Liver (tissue), 9 donors: ENCODE results near the gene ALG9. TPM values are rescaled to one million over a fixed set of nuclear protein-coding genes. Genes with fewer than 3 reads are reported as not detected.

Source experiments
- DNase-seq: peaks from one replicate; pipeline ENCODE4 v3.0.0-alpha.2; 2017; ENCODE audit warnings: low spot score
- H3K27ac ChIP-seq, 2 donors: one replicate each; pipeline ENCODE4 v1.7.0; 2013; ENCODE audit warnings: inconsistent platforms in 2 of 2, low read length in 2 of 2, control low read depth in 1 of 2, low read depth in 1 of 2, mild to moderate bottlenecking in 1 of 2
- H3K27me3 ChIP-seq, 4 donors: one replicate each; pipeline versions ENCODE4 v1.6.1 to v1.7.0; 2013; ENCODE audit warnings: low read length in 3 of 4, inconsistent platforms in 1 of 4, mild to moderate bottlenecking in 1 of 4, moderate library complexity in 1 of 4; ENCODE audit not compliant: control insufficient read depth in 4 of 4, insufficient read depth in 4 of 4
- H3K36me3 ChIP-seq, 4 donors: one replicate each; pipeline versions ENCODE4 v1.6.1 to v1.7.0; 2013; ENCODE audit warnings: low read length in 3 of 4, mild to moderate bottlenecking in 3 of 4, low read depth in 1 of 4, moderate library complexity in 1 of 4; ENCODE audit not compliant: control insufficient read depth in 4 of 4, insufficient read depth in 3 of 4
- H3K4me1 ChIP-seq, 4 donors: one replicate each; pipeline versions ENCODE4 v1.6.1 to v1.7.0; 2013; ENCODE audit warnings: low read length in 3 of 4, mild to moderate bottlenecking in 3 of 4, moderate library complexity in 1 of 4; ENCODE audit not compliant: control insufficient read depth in 4 of 4, insufficient read depth in 4 of 4
- H3K4me3 ChIP-seq, 3 donors: one replicate each; pipeline versions ENCODE4 v1.6.1 to v1.7.0; 2013; ENCODE audit warnings: low read length in 3 of 3, control low read depth in 1 of 3, low read depth in 1 of 3, mild to moderate bottlenecking in 1 of 3
- H3K9ac ChIP-seq, 2 donors: one replicate each; pipeline ENCODE4 v1.7.0; 2013; ENCODE audit warnings: low read length in 2 of 2, mild to moderate bottlenecking in 2 of 2, moderate library complexity in 2 of 2, control low read depth in 1 of 2, low read depth in 1 of 2
- H3K9me3 ChIP-seq, 4 donors: one replicate each; pipeline versions ENCODE4 v1.6.1 to v1.7.0; 2013; ENCODE audit warnings: low read length in 3 of 4; ENCODE audit not compliant: control insufficient read depth in 4 of 4
- ATF3 ChIP-seq: IDR thresholded peaks from 2 replicates; pipeline ENCODE4 v1.6.1; 2016; ENCODE audit warnings: antibody characterized with exemption
- EGR1 ChIP-seq, 2 donors: IDR thresholded peaks; 2 replicates each; pipeline ENCODE4 v1.6.1; 2016 to 2018; ENCODE audit warnings: antibody characterized with exemption in 2 of 2, low read depth in 2 of 2
- FOXA1 ChIP-seq: IDR thresholded peaks from 2 replicates; pipeline ENCODE4 v1.6.1; 2016; ENCODE audit warnings: antibody characterized with exemption
- FOXA2 ChIP-seq: IDR thresholded peaks from 2 replicates; pipeline ENCODE4 v1.6.1; 2016; ENCODE audit warnings: antibody characterized with exemption
- GABPA ChIP-seq, 2 donors: IDR thresholded peaks in 1 of 2; conservative IDR thresholded peaks in 1 of 2; 2 replicates each; pipeline ENCODE4 v1.6.1; 2016; ENCODE audit warnings: antibody characterized with exemption in 2 of 2, mild to moderate bottlenecking in 1 of 2, moderate library complexity in 1 of 2
- HNF4A ChIP-seq, 2 donors: conservative IDR thresholded peaks; 2 replicates each; pipeline ENCODE4 v1.6.1; 2016; ENCODE audit warnings: antibody characterized with exemption in 2 of 2, mild to moderate bottlenecking in 2 of 2
- HNF4G ChIP-seq: IDR thresholded peaks from 2 replicates; pipeline ENCODE4 v1.6.1; 2016; ENCODE audit warnings: antibody characterized with exemption
- JUND ChIP-seq, 2 donors: IDR thresholded peaks; 2 replicates each; pipeline ENCODE4 v1.6.1; 2016; ENCODE audit warnings: antibody characterized with exemption in 2 of 2
- MAX ChIP-seq: IDR thresholded peaks from 2 replicates; pipeline ENCODE4 v1.6.1; 2016; ENCODE audit warnings: antibody characterized with exemption
- NR2F2 ChIP-seq: IDR thresholded peaks from 2 replicates; pipeline ENCODE4 v1.6.1; 2016; ENCODE audit warnings: antibody characterized with exemption
- RAD21 ChIP-seq, 2 donors: IDR thresholded peaks; 2 replicates each; pipeline ENCODE4 v1.6.1; 2016; ENCODE audit warnings: antibody characterized with exemption in 2 of 2, mild to moderate bottlenecking in 2 of 2
- REST ChIP-seq: IDR thresholded peaks from 2 replicates; pipeline ENCODE4 v1.6.1; 2016; ENCODE audit warnings: antibody characterized with exemption, mild to moderate bottlenecking
- RXRA ChIP-seq, 2 donors: IDR thresholded peaks; 2 replicates each; pipeline ENCODE4 v1.6.1; 2017 to 2018; ENCODE audit warnings: antibody characterized with exemption in 2 of 2, mild to moderate bottlenecking in 1 of 2
- SP1 ChIP-seq: IDR thresholded peaks from 2 replicates; pipeline ENCODE4 v1.6.1; 2018; ENCODE audit warnings: antibody characterized with exemption, mild to moderate bottlenecking
- TAF1 ChIP-seq: conservative IDR thresholded peaks from 2 replicates; pipeline ENCODE4 v1.6.1; 2016; ENCODE audit warnings: antibody characterized with exemption, mild to moderate bottlenecking
- YY1 ChIP-seq: IDR thresholded peaks from 2 replicates; pipeline ENCODE4 v1.6.1; 2016; ENCODE audit warnings: antibody characterized with exemption, mild to moderate bottlenecking
- ZBTB33 ChIP-seq: IDR thresholded peaks from 2 replicates; pipeline ENCODE4 v1.6.1; 2016; ENCODE audit warnings: antibody characterized with exemption
- WGBS: extraction: QIAGEN DNeasy Blood & Tissue Kit; methylation state at CpG from one replicate; pipeline ENCODE4 v1.1.7; 2013; 5-methylcytosine and 5-hydroxymethylcytosine counted together
- polyA plus RNA-seq, 2 donors: library from polyadenylated mRNA; stranded (reverse) in 1 of 2; unstranded in 1 of 2; fragments of 200-250 nt in 1 of 2; fragments of >200 nt in 1 of 2; fragmentation: Nextera tagmentation in 1 of 2; extraction: Ambion mirVana in 1 of 2; gene quantifications; one replicate each; pipeline versions ENCODE4 v1.2.1 to v1.2.3, GENCODE V29; 2013 to 2015
- total RNA-seq, 2 donors: library from RNA; depleted of rRNA; stranded (reverse); fragments of >200 nt; gene quantifications; one replicate each; pipeline ENCODE4 v1.2.3, GENCODE V29; 2014
- TF ChIP-seq, protein P1 (sequence below): fragments of 150-350 bp; IDR thresholded peaks from 2 replicates; pipeline ENCODE4 v1.5.1; 2017; ENCODE audit warnings: improper control_type of control experiment, low read depth, low read length; ENCODE audit not compliant: missing input control
- donor health status: healthy.
- donor health status: healthy.
- donor health status: healthy.
- donor health status: healthy.
- donor health status: healthy.

ALG9 gene
- total and polyA plus RNA-seq, 4 donors: 13.7 to 36.3 (median 20.2) TPM

GRCh38 chr11:111788051-111788450 is 83.3 kb downstream of the ALG9 start:
- TF ChIP-seq HNF4A (conservative IDR thresholded peaks at IDR 0.05) (peak; percentile 74 to 78), GABPA (IDR thresholded peaks at IDR 0.05 in 1 of 2, conservative IDR thresholded peaks at IDR 0.05 in 1 of 2) (no peak), RXRA (IDR thresholded peaks at IDR 0.05) (peak; percentile 74 to 81), YY1 (peak; percentile 81), FOXA2 (peak; percentile 40), HNF4G (no peak), SP1 (peak; percentile 81), TAF1 (peak; percentile 61), ZBTB33 (peak; percentile 51), EGR1 (IDR thresholded peaks at IDR 0.05; ENCODE audit: low read depth in 2 of 2) (no peak), REST (peak; percentile 52), RAD21 (IDR thresholded peaks at IDR 0.05) (peak in 1 of 2 donors; percentile 50)
- no peak for DNase-seq
- peak overlapping the region; percentile 70 to 90 for H3K27ac ChIP-seq
- peaks cover 14 to 64% (median 45%) of the 10 kb centered on the region in 4 donors for H3K4me1 ChIP-seq
- no peaks in the 10 kb centered on the region for H3K36me3 ChIP-seq
- no peaks in the 10 kb centered on the region for H3K27me3 ChIP-seq
- H3K9ac ChIP-seq: peak overlapping the region in 1 of 2 donors; percentile 19
- 39% methylated on average over 2 of the region's 2 CpGs for WGBS
- no peak overlapping the region for H3K4me3 ChIP-seq
- H3K9me3 ChIP-seq: no peaks in the 10 kb centered on the region

DNA sequence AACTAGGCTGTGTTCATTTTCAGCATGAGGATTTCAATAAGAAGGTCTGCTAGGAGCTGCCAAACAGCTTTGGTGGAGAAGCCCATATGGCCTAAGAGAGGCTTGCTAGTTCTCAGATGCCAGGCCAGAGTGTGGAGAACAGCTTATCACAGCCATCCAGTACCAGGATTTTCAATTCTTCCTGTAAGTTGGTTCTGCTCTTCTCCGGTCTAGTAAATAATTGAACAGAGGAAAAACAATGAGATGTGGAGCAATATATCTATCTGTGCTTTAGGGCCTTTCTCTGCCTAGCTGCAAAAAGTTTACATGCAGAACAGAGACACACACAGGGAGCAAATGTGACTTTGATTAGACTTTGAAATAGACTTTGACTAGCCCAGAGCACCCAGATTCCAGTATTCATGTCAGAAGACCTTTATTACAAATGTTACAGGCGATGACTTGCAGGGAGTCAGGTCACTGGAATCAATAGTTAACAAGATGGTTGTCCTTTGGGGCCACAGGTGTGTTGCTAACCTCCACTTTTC is 85.4 kb downstream of the ALG9 start:
- 35% methylated on average over 2 of the region's 2 CpGs for WGBS
- no peaks in the 10 kb centered on the region for H3K36me3 ChIP-seq
- H3K27me3 ChIP-seq: no peaks in the 10 kb centered on the region
- H3K9me3 ChIP-seq: no peaks in the 10 kb centered on the region
- H3K9ac ChIP-seq: peak overlapping the region in 1 of 2 donors; percentile 85
- H3K4me1 ChIP-seq: peaks cover 11 to 47% (median 42%) of the 10 kb centered on the region in 4 donors
- DNase-seq: no peak
- no peak overlapping the region for H3K4me3 ChIP-seq
- peak overlapping the region; percentile 72 to 84 for H3K27ac ChIP-seq
- TF ChIP-seq JUND (IDR thresholded peaks at IDR 0.05): peak; percentile 73 to 86
- peak; percentile 91 for TF ChIP-seq YY1
- peak in 1 of 2 donors; percentile 45 for TF ChIP-seq EGR1 (IDR thresholded peaks at IDR 0.05; ENCODE audit: low read depth in 2 of 2)
- TF ChIP-seq NR2F2: no peak
- TF ChIP-seq HNF4G: peak; percentile 86
- peak; percentile 98 to 99 for TF ChIP-seq HNF4A (conservative IDR thresholded peaks at IDR 0.05)
- peak; percentile 89 for TF ChIP-seq TAF1
- TF ChIP-seq FOXA1: peak; percentile 60
- peak in 1 of 2 donors; percentile 55 for TF ChIP-seq GABPA (IDR thresholded peaks at IDR 0.05 in 1 of 2, conservative IDR thresholded peaks at IDR 0.05 in 1 of 2)
- TF ChIP-seq SP1: peak; percentile 97
- peak; percentile 90 to 95 for TF ChIP-seq RXRA (IDR thresholded peaks at IDR 0.05)
- peak; percentile 77 for TF ChIP-seq FOXA2
- TF ChIP-seq ATF3: peak; percentile 69
- TF ChIP-seq, protein P1, sequence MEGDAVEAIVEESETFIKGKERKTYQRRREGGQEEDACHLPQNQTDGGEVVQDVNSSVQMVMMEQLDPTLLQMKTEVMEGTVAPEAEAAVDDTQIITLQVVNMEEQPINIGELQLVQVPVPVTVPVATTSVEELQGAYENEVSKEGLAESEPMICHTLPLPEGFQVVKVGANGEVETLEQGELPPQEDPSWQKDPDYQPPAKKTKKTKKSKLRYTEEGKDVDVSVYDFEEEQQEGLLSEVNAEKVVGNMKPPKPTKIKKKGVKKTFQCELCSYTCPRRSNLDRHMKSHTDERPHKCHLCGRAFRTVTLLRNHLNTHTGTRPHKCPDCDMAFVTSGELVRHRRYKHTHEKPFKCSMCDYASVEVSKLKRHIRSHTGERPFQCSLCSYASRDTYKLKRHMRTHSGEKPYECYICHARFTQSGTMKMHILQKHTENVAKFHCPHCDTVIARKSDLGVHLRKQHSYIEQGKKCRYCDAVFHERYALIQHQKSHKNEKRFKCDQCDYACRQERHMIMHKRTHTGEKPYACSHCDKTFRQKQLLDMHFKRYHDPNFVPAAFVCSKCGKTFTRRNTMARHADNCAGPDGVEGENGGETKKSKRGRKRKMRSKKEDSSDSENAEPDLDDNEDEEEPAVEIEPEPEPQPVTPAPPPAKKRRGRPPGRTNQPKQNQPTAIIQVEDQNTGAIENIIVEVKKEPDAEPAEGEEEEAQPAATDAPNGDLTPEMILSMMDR: no peak
- peak; percentile 52 to 65 for TF ChIP-seq RAD21 (IDR thresholded peaks at IDR 0.05)
- peak; percentile 93 for TF ChIP-seq ZBTB33
- TF ChIP-seq MAX: peak; percentile 87
